ENCODE data around the gene TBL3. TPM values are rescaled to one million over a fixed set of nuclear protein-coding genes. Genes with fewer than 3 reads are reported as not detected.

Gene TBL3
- polyA plus RNA-seq, 1 donor from 2014 or later, result 21.4 TPM

DNA sequence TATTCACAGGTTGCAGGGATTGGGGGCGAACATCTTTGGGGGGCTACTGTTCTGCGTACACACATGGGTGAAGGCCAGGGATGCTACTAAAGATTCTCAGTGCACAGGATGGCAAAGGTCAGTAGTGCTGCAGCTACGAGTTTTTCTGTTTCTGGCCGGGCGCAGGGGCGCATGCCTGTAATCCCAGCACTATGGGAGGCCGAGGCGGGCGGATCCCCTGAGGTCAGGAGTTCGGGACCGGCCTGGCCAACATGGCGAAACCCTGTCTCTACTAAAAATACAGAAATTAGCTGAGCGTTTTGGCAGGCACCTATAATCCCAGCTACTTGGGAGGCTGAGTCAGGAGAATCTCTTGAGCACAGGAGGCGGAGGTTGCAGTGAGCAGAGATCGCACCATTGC is 41.7 kb downstream of the TBL3 start:
- no peak for TF ChIP-seq SMC3 (conservative IDR thresholded peaks at IDR 0.05; ENCODE audit: poor library complexity)
- no peak for TF ChIP-seq TAF1 (IDR thresholded peaks at IDR 0.05; ENCODE audit: low read depth)
- no peak for TF ChIP-seq POLR2AphosphoS5 (IDR thresholded peaks at IDR 0.05)
- no peak for TF ChIP-seq EP300 (conservative IDR thresholded peaks at IDR 0.05; ENCODE audit: poor library complexity, severe bottlenecking)
- no peak for TF ChIP-seq MXI1 (conservative IDR thresholded peaks at IDR 0.05; ENCODE audit: poor library complexity, severe bottlenecking)
- TF ChIP-seq RAD21 (conservative IDR thresholded peaks at IDR 0.05), result no peak
- TF ChIP-seq, protein P1, sequence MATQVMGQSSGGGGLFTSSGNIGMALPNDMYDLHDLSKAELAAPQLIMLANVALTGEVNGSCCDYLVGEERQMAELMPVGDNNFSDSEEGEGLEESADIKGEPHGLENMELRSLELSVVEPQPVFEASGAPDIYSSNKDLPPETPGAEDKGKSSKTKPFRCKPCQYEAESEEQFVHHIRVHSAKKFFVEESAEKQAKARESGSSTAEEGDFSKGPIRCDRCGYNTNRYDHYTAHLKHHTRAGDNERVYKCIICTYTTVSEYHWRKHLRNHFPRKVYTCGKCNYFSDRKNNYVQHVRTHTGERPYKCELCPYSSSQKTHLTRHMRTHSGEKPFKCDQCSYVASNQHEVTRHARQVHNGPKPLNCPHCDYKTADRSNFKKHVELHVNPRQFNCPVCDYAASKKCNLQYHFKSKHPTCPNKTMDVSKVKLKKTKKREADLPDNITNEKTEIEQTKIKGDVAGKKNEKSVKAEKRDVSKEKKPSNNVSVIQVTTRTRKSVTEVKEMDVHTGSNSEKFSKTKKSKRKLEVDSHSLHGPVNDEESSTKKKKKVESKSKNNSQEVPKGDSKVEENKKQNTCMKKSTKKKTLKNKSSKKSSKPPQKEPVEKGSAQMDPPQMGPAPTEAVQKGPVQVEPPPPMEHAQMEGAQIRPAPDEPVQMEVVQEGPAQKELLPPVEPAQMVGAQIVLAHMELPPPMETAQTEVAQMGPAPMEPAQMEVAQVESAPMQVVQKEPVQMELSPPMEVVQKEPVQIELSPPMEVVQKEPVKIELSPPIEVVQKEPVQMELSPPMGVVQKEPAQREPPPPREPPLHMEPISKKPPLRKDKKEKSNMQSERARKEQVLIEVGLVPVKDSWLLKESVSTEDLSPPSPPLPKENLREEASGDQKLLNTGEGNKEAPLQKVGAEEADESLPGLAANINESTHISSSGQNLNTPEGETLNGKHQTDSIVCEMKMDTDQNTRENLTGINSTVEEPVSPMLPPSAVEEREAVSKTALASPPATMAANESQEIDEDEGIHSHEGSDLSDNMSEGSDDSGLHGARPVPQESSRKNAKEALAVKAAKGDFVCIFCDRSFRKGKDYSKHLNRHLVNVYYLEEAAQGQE (IDR thresholded peaks at IDR 0.05; ENCODE audit: borderline replicate concordance), result no peak
- TF ChIP-seq, protein P2, sequence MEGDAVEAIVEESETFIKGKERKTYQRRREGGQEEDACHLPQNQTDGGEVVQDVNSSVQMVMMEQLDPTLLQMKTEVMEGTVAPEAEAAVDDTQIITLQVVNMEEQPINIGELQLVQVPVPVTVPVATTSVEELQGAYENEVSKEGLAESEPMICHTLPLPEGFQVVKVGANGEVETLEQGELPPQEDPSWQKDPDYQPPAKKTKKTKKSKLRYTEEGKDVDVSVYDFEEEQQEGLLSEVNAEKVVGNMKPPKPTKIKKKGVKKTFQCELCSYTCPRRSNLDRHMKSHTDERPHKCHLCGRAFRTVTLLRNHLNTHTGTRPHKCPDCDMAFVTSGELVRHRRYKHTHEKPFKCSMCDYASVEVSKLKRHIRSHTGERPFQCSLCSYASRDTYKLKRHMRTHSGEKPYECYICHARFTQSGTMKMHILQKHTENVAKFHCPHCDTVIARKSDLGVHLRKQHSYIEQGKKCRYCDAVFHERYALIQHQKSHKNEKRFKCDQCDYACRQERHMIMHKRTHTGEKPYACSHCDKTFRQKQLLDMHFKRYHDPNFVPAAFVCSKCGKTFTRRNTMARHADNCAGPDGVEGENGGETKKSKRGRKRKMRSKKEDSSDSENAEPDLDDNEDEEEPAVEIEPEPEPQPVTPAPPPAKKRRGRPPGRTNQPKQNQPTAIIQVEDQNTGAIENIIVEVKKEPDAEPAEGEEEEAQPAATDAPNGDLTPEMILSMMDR (IDR thresholded peaks at IDR 0.05; ENCODE audit: poor library complexity, severe bottlenecking), result no peak
- TF ChIP-seq EZH2 (IDR thresholded peaks at IDR 0.05; ENCODE audit: borderline replicate concordance, insufficient read depth, low read length, poor library complexity, severe bottlenecking), result no peak
- Histone ChIP-seq H3K9me2 (ENCODE audit: insufficient read depth, low read length) (no peaks in the 10 kb centered on the region), H3F3A (ENCODE audit: insufficient read depth, low read length, poor library complexity, severe bottlenecking) (no peaks in the 10 kb centered on the region), H3K4me2 (ENCODE audit: low read length) (no peak overlapping the region), H3K27me3 (ENCODE audit: insufficient read depth, low read depth, low read length) (peaks cover 10% of the 10 kb centered on the region), H3K36me3 (ENCODE audit: insufficient read depth, low read length) (no peaks in the 10 kb centered on the region), H3K9me3 (ENCODE audit: low read length) (no peaks in the 10 kb centered on the region), H3K4me3 (ENCODE audit: low read length) (no peak overlapping the region), H2AFZ (ENCODE audit: low read depth, low read length) (no peak overlapping the region), H4K20me1 (ENCODE audit: insufficient read depth) (no peaks in the 10 kb centered on the region), H3K27ac (ENCODE audit: low read length) (no peak overlapping the region), H3K79me2 (replicated peaks; ENCODE audit: insufficient read depth, low read length) (peaks cover 14% of the 10 kb centered on the region), H3K9ac (ENCODE audit: low read length) (no peak overlapping the region)

DNA sequence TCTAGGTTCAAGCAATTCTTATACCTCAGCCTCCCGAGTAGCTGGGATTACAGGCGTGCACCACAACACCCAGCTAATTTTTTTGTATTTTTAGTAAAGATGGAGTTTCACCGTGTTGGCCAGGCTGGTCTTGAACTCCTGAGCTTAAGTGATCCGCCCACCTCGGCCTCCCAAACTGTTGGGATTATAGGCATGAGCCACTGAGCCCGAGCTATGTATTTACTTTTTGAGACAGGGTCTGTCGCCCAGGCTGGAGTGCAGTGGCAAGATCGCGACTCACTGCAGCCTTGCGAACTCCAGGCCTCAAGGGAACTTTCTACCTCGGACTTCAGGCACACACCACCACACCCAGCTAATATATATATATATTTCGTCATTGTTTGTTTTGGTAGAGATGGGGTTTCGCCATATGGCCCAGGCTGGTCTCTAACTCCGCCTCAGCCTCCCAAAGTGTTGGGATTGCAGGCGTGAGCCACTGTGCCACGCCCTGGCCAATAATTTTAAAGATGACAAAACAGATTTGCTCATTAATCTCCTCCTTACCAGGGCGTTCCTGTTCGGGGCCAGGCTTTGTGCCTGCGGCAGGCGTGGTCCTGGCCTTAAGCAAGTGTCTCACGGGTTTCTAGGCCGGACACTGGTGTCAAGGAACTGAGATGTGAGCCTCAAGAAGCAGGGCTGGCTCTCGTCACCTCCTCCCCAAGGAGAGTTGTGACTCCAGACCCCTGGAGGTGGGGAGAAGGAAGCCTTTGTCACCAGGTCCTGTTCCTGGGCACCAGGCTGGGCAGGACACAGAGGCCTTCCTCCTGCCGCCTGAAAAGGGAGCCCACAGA is 43.5 kb downstream of the TBL3 start:
- H4K20me1 ChIP-seq (ENCODE audit: insufficient read depth), result no peaks in the 10 kb centered on the region
- TF ChIP-seq, protein P1 (IDR thresholded peaks at IDR 0.05; ENCODE audit: borderline replicate concordance), result no peak
- TF ChIP-seq EP300 (conservative IDR thresholded peaks at IDR 0.05; ENCODE audit: poor library complexity, severe bottlenecking), result no peak
- TF ChIP-seq POLR2AphosphoS5 (IDR thresholded peaks at IDR 0.05), result no peak
- TF ChIP-seq MXI1 (conservative IDR thresholded peaks at IDR 0.05; ENCODE audit: poor library complexity, severe bottlenecking), result no peak
- no peak for TF ChIP-seq TAF1 (IDR thresholded peaks at IDR 0.05; ENCODE audit: low read depth)
- TF ChIP-seq, protein P2 (IDR thresholded peaks at IDR 0.05; ENCODE audit: poor library complexity, severe bottlenecking), result no peak
- no peaks in the 10 kb centered on the region for H3F3A ChIP-seq (ENCODE audit: insufficient read depth, low read length, poor library complexity, severe bottlenecking)
- H3K36me3 ChIP-seq (ENCODE audit: insufficient read depth, low read length), result no peaks in the 10 kb centered on the region
- H3K4me2 ChIP-seq (ENCODE audit: low read length), result no peak overlapping the region
- H3K4me3 ChIP-seq (ENCODE audit: low read length), result no peak overlapping the region
- H3K9me3 ChIP-seq (ENCODE audit: low read length), result no peaks in the 10 kb centered on the region
- no peak overlapping the region for H2AFZ ChIP-seq (ENCODE audit: low read depth, low read length)
- H3K27me3 ChIP-seq (ENCODE audit: insufficient read depth, low read depth, low read length), result peaks cover 26% of the 10 kb centered on the region
- no peak overlapping the region for H3K27ac ChIP-seq (ENCODE audit: low read length)
- peaks cover 3% of the 10 kb centered on the region for H3K79me2 ChIP-seq (replicated peaks; ENCODE audit: insufficient read depth, low read length)
- H3K9me2 ChIP-seq (ENCODE audit: insufficient read depth, low read length), result no peaks in the 10 kb centered on the region
- no peak overlapping the region for H3K9ac ChIP-seq (ENCODE audit: low read length)

Data from neural cell (in vitro differentiated cells).